SK-N-MC (cell line): ENCODE data around the gene MAPK8IP3.

Experiments
- EZH2 ChIP-seq: fragments of 200-600 bp; sonication (generic); IDR thresholded peaks from one replicate; pipeline ENCODE4 v1.6.1; 2017; ENCODE audit warnings: antibody characterized with exemption
- POLR2AphosphoS5 ChIP-seq: IDR thresholded peaks from 2 replicates; pipeline ENCODE4 v1.6.1; 2012; ENCODE audit warnings: mild to moderate bottlenecking, low read depth, low read length, borderline replicate concordance

GRCh38 chr16:1751946-1752345 is 46.0 kb downstream of the MAPK8IP3 start:
- no peak for TF ChIP-seq POLR2AphosphoS5
- TF ChIP-seq EZH2: no peak
